CD4-positive, alpha-beta T cell (primary cell): ENCODE results near the gene CLN5. TPM values are rescaled to one million over a fixed set of nuclear protein-coding genes. Genes with fewer than 3 reads are reported as not detected.
"Not testable (repeated sequence)": the region's sequence is repeated elsewhere in the genome, so short reads cannot be mapped to it uniquely, and the experiment has no call there.

Source experiments
- ATAC-seq: fragments of 200-7000 bp; cut with Tn5 transposase; one replicate; pipeline ENCODE4 v1.10.0; 2022; ENCODE audit warnings: mild to moderate bottlenecking; ENCODE audit not compliant: poor library complexity
- CTCF ChIA-PET: fragments of 350-600 bp; sonication (Branson Sonifier 250); formaldehyde crosslinking; loops from one replicate; lab custom pipeline; 2021; ENCODE audit warnings: antibody characterized with exemption, inconsistent platforms; lab: Charles Lee
- POLR2A ChIA-PET: fragments of 350-600 bp; sonication (Branson Sonifier 250); formaldehyde crosslinking; loops from one replicate; lab custom pipeline; 2021; ENCODE audit warnings: antibody characterized with exemption, inconsistent platforms; lab: Charles Lee
- DNase-seq, 14 experiments: peaks; one replicate each; pipeline ENCODE4 v3.0.0-alpha.2; 2013 to 2020; ENCODE audit warnings: mixed read lengths in 2 of 14
- H3K27ac ChIP-seq, 2 donors: one replicate each; pipeline versions ENCODE4 v1.5.1 to v1.7.0; 2013; ENCODE audit warnings: low read length in 2 of 2, low read depth in 1 of 2, mild to moderate bottlenecking in 1 of 2
- H3K27me3 ChIP-seq, 2 experiments: 1 replicate in 1 of 2; 2 replicates in 1 of 2; pipeline versions ENCODE4 v1.6.1 to v1.7.0; 2013; ENCODE audit warnings: low read length in 2 of 2, control low read depth in 1 of 2, mild to moderate bottlenecking in 1 of 2, moderate library complexity in 1 of 2; ENCODE audit not compliant: insufficient read depth in 2 of 2, control insufficient read depth in 1 of 2
- H3K36me3 ChIP-seq: one replicate; pipeline ENCODE4 v1.6.1; 2013; ENCODE audit warnings: low read length, control low read depth; ENCODE audit not compliant: insufficient read depth
- H3K4me1 ChIP-seq: one replicate; pipeline ENCODE4 v1.6.1; 2013; ENCODE audit warnings: low read length, control low read depth; ENCODE audit not compliant: insufficient read depth
- H3K4me3 ChIP-seq: one replicate; pipeline ENCODE4 v1.5.1; 2013; ENCODE audit warnings: mild to moderate bottlenecking, low read length, moderate library complexity
- H3K9me3 ChIP-seq, 2 experiments: 1 replicate in 1 of 2; 2 replicates in 1 of 2; pipeline versions ENCODE4 v1.6.1 to v1.7.0; 2013; ENCODE audit warnings: low read length in 2 of 2, mild to moderate bottlenecking in 2 of 2, control low read depth in 1 of 2, moderate library complexity in 1 of 2; ENCODE audit not compliant: control insufficient read depth in 1 of 2, insufficient read depth in 1 of 2
- H3K27ac Mint-ChIP-seq: one replicate; pipeline ENCODE4 v1.8.0; 2020; ENCODE audit warnings: mixed read lengths
- H3K27me3 Mint-ChIP-seq: one replicate; pipeline ENCODE4 v1.8.0; 2021; ENCODE audit warnings: mixed read lengths
- H3K36me3 Mint-ChIP-seq: one replicate; pipeline ENCODE4 v1.8.0; 2021; ENCODE audit warnings: low read depth, mixed read lengths
- H3K4me1 Mint-ChIP-seq: one replicate; pipeline ENCODE4 v1.8.0; 2021; ENCODE audit warnings: low read depth, mixed read lengths
- H3K4me3 Mint-ChIP-seq: one replicate; pipeline ENCODE4 v1.8.0; 2020; ENCODE audit warnings: mild to moderate bottlenecking, mixed read lengths
- H3K9me3 Mint-ChIP-seq: one replicate; pipeline ENCODE4 v1.8.0; 2020; ENCODE audit warnings: mixed read lengths
- intact Hi-C, 2 experiments: fragments of 100-400 bp; cut with DNase I in 1 of 2; cut with micrococcal nuclease in 1 of 2; formaldehyde crosslinking; loops; one replicate each; pipeline versions ENCODE4 v1.15.1 to v1.9.0; 2023 to 2025; cut with DNase I, micrococcal nuclease
- total RNA-seq, 174 experiments: library from RNA in 2 of 174; stranded (reverse) in 2 of 174; gene quantifications; one replicate each; pipeline ENCODE4 v1.2.3 and lab custom pipeline; 2021 to 2026
- TF ChIP-seq, protein P1 (sequence below): fragments of 200-600 bp; IDR thresholded peaks from one replicate; pipeline ENCODE4 v1.8.0; 2022; ENCODE audit warnings: antibody characterized with exemption, mild to moderate bottlenecking

Gene CLN5
- total RNA-seq, 2 experiments from 2014 or later = 37.4 to 42.9 TPM

GRCh38 chr13:77001963-77002587, 10.2 kb downstream of the CLN5 start:
- ChIA-PET CTCF (interaction anchor here (1.0 to 2.2 kb wide), 5 partner anchors 9 to 116 kb away, joined by 3 to 15 read pairs (median 5); partner anchors contain the start of gene KCTD12), POLR2A (interaction anchor here (2.0 to 6.2 kb wide), 2 partner anchors 10 to 24 kb away, joined by 7 to 55 read pairs; partner anchors contain the start of gene CLN5)
- no peak overlapping the region for H3K4me3 Mint-ChIP-seq
- no peaks in the 10 kb centered on the region for H3K9me3 Mint-ChIP-seq
- Histone ChIP-seq H3K4me1 (peaks cover 7% of the 10 kb centered on the region), H3K4me3 (no peak overlapping the region), H3K36me3 (peaks cover 54% of the 10 kb centered on the region), H3K27me3 (no peaks in the 10 kb centered on the region), H3K27ac (peak overlapping the region in 1 of 2 donors; percentile 5), H3K9me3 (no peaks in the 10 kb centered on the region)
- no peaks in the 10 kb centered on the region for H3K27me3 Mint-ChIP-seq
- H3K27ac Mint-ChIP-seq = peak overlapping the region; percentile 79
- DNase-seq (no peak), ATAC-seq (no peak)
- peaks cover 67% of the 10 kb centered on the region for H3K4me1 Mint-ChIP-seq
- H3K36me3 Mint-ChIP-seq = peaks cover 79% of the 10 kb centered on the region
- intact Hi-C loops = no loop called here
- TF ChIP-seq, protein P1, sequence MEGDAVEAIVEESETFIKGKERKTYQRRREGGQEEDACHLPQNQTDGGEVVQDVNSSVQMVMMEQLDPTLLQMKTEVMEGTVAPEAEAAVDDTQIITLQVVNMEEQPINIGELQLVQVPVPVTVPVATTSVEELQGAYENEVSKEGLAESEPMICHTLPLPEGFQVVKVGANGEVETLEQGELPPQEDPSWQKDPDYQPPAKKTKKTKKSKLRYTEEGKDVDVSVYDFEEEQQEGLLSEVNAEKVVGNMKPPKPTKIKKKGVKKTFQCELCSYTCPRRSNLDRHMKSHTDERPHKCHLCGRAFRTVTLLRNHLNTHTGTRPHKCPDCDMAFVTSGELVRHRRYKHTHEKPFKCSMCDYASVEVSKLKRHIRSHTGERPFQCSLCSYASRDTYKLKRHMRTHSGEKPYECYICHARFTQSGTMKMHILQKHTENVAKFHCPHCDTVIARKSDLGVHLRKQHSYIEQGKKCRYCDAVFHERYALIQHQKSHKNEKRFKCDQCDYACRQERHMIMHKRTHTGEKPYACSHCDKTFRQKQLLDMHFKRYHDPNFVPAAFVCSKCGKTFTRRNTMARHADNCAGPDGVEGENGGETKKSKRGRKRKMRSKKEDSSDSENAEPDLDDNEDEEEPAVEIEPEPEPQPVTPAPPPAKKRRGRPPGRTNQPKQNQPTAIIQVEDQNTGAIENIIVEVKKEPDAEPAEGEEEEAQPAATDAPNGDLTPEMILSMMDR = no peak

GRCh38 chr13:77002590-77003190, 10.8 kb downstream of the CLN5 start:
- Mint-ChIP-seq H3K36me3 (peaks cover 78% of the 10 kb centered on the region), H3K27ac (peak overlapping the region; percentile 51), H3K9me3 (no peaks in the 10 kb centered on the region), H3K4me3 (no peak overlapping the region), H3K27me3 (no peaks in the 10 kb centered on the region), H3K4me1 (peaks cover 73% of the 10 kb centered on the region)
- Histone ChIP-seq H3K4me3 (no peak overlapping the region), H3K27me3 (no peaks in the 10 kb centered on the region), H3K9me3 (no peaks in the 10 kb centered on the region), H3K36me3 (peaks cover 56% of the 10 kb centered on the region), H3K4me1 (peaks cover 7% of the 10 kb centered on the region), H3K27ac (no peak overlapping the region)
- intact Hi-C loops = no loop called here
- TF ChIP-seq, protein P1 = peak; percentile 61
- ChIA-PET POLR2A (interaction anchor here (2.0 to 6.2 kb wide), 2 partner anchors 11 to 23 kb away, joined by 7 to 55 read pairs; partner anchors contain the start of gene CLN5), CTCF (interaction anchor here (0.6 to 2.2 kb wide), 5 partner anchors 10 to 23 kb away, joined by 4 to 15 read pairs (median 5); no protein-coding TSS in a partner anchor)
- ATAC-seq (no peak), DNase-seq (peak in 3 of 14 experiments; percentile 14 to 42 (median 39))

- Mint-ChIP-seq H3K4me1 (peaks cover 57% of the 10 kb centered on the region), H3K36me3 (peaks cover 88% of the 10 kb centered on the region), H3K27ac (peak overlapping the region; percentile 70)
- POLR2A ChIA-PET = interaction anchor here (1.8 to 3.9 kb wide), 2 partner anchors 17 to 18 kb away, joined by 6 to 23 read pairs; partner anchors contain the start of genes CLN5 and FBXL3
- H3K27me3 ChIP-seq, H3K4me1 ChIP-seq, intact Hi-C loops, H3K4me3 Mint-ChIP-seq, DNase-seq, H3K27ac ChIP-seq, H3K4me3 ChIP-seq, H3K27me3 Mint-ChIP-seq, H3K9me3 Mint-ChIP-seq, ATAC-seq, H3K9me3 ChIP-seq: not testable (repeated sequence)
- H3K36me3 ChIP-seq = peaks cover 65% of the 10 kb centered on the region
- CTCF ChIA-PET = interaction anchor here (1.1 kb wide), 1 partner anchor 28 kb away, joined by 3 read pairs; no protein-coding TSS in a partner anchor
These were observed 16.5 kb downstream of the CLN5 start for GRCh38 chr13:77008337-77008736.
